ES-I3 (cell line): ENCODE data around the gene HTR1D.
"Not testable (repeated sequence)": the region's sequence is repeated elsewhere in the genome, so short reads cannot be mapped to it uniquely, and the experiment has no call there.

Experiments used
- H3K36me3 ChIP-seq: 2 replicates; pipeline ENCODE4 v1.6.1; 2013; ENCODE audit warnings: mild to moderate bottlenecking, low read length, control low read depth, moderate library complexity; ENCODE audit not compliant: insufficient read depth
- H3K4me1 ChIP-seq: 2 replicates; pipeline ENCODE4 v1.6.1; 2013; ENCODE audit warnings: mild to moderate bottlenecking, control low read depth, low read length; ENCODE audit not compliant: insufficient read depth
- H3K9ac ChIP-seq: 2 replicates; pipeline ENCODE4 v1.6.1; 2013; ENCODE audit warnings: low read depth, mild to moderate bottlenecking, low read length, moderate library complexity
- H3K9me3 ChIP-seq: 2 replicates; pipeline ENCODE4 v1.6.1; 2013; ENCODE audit warnings: mild to moderate bottlenecking, low read length, moderate library complexity; ENCODE audit not compliant: control insufficient read depth, insufficient read depth

Gene HTR1D

GRCh38 chr1:23209770-23210169 lies 7.5 kb downstream of the HTR1D start:
- no peaks in the 10 kb centered on the region for H3K36me3 ChIP-seq
- H3K4me1 ChIP-seq: no peaks in the 10 kb centered on the region; the same call in 1 of the 2 replicates
- no peaks in the 10 kb centered on the region for H3K9me3 ChIP-seq
- H3K9ac ChIP-seq: no peak overlapping the region

- H3K4me1 ChIP-seq: no peaks in the 10 kb centered on the region; the same call in 1 of the 2 replicates
- H3K9ac ChIP-seq: no peak overlapping the region
- no peaks in the 10 kb centered on the region for H3K9me3 ChIP-seq
- no peaks in the 10 kb centered on the region for H3K36me3 ChIP-seq
Observed at GRCh38 chr1:23208527-23208926, 8.8 kb downstream of the HTR1D start.

GRCh38 chr1:23207733-23208132 lies 9.6 kb downstream of the HTR1D start:
- H3K9ac ChIP-seq, H3K36me3 ChIP-seq, H3K9me3 ChIP-seq, H3K4me1 ChIP-seq: not testable (repeated sequence)

- Histone ChIP-seq H3K9ac (no peak overlapping the region), H3K4me1 (no peaks in the 10 kb centered on the region), H3K9me3 (no peaks in the 10 kb centered on the region), H3K36me3 (no peaks in the 10 kb centered on the region)
Observed at GRCh38 chr1:23202263-23202749, 15.0 kb downstream of the HTR1D start.

GRCh38 chr1:23200883-23201282 lies 16.4 kb downstream of the HTR1D start:
- Histone ChIP-seq H3K4me1 (peaks cover 5% of the 10 kb centered on the region; the same call in 1 of the 2 replicates), H3K9ac (no peak overlapping the region), H3K36me3 (no peaks in the 10 kb centered on the region), H3K9me3 (no peaks in the 10 kb centered on the region)

GRCh38 chr1:23198373-23198772 lies 18.9 kb downstream of the HTR1D start:
- H3K9ac ChIP-seq: no peak overlapping the region
- H3K9me3 ChIP-seq: no peaks in the 10 kb centered on the region
- H3K4me1 ChIP-seq: peaks cover 5% of the 10 kb centered on the region; the same call in 1 of the 2 replicates
- H3K36me3 ChIP-seq: no peaks in the 10 kb centered on the region

- Histone ChIP-seq H3K9ac (no peak overlapping the region), H3K9me3 (no peaks in the 10 kb centered on the region), H3K4me1 (peaks cover 5% of the 10 kb centered on the region; the same call in 1 of the 2 replicates), H3K36me3 (no peaks in the 10 kb centered on the region)
Observed at GRCh38 chr1:23196627-23197328, 20.5 kb downstream of the HTR1D start.

GRCh38 chr1:23194119-23194984 lies 22.9 kb downstream of the HTR1D start:
- H3K9me3 ChIP-seq: no peaks in the 10 kb centered on the region
- H3K36me3 ChIP-seq: no peaks in the 10 kb centered on the region
- peaks cover 5% of the 10 kb centered on the region; the same call in 1 of the 2 replicates for H3K4me1 ChIP-seq
- no peak overlapping the region for H3K9ac ChIP-seq

GRCh38 chr1:23193391-23194118 lies 23.7 kb downstream of the HTR1D start:
- Histone ChIP-seq H3K9ac (no peak overlapping the region), H3K9me3 (no peaks in the 10 kb centered on the region), H3K36me3 (no peaks in the 10 kb centered on the region), H3K4me1 (peaks cover 10% of the 10 kb centered on the region; the same call in 1 of the 2 replicates)

- peaks cover 7% of the 10 kb centered on the region; the same call in 1 of the 2 replicates for H3K4me1 ChIP-seq
- no peak overlapping the region for H3K9ac ChIP-seq
- H3K9me3 ChIP-seq: no peaks in the 10 kb centered on the region
- H3K36me3 ChIP-seq: no peaks in the 10 kb centered on the region
Observed at GRCh38 chr1:23191199-23191598, 26.1 kb downstream of the HTR1D start.

GRCh38 chr1:23188936-23189452 lies 28.3 kb downstream of the HTR1D start:
- not testable (repeated sequence) for H3K9me3 ChIP-seq, H3K36me3 ChIP-seq, H3K4me1 ChIP-seq, H3K9ac ChIP-seq

- Histone ChIP-seq H3K4me1 (peaks cover 7% of the 10 kb centered on the region; the same call in 1 of the 2 replicates), H3K9me3 (no peaks in the 10 kb centered on the region), H3K36me3 (no peaks in the 10 kb centered on the region), H3K9ac (no peak overlapping the region)
Observed at GRCh38 chr1:23188434-23188884, 28.8 kb downstream of the HTR1D start.

- Histone ChIP-seq H3K9me3 (no peaks in the 10 kb centered on the region), H3K36me3 (no peaks in the 10 kb centered on the region), H3K4me1 (peaks cover 7% of the 10 kb centered on the region; the same call in 1 of the 2 replicates), H3K9ac (no peak overlapping the region)
Observed at GRCh38 chr1:23187637-23188036, 29.7 kb downstream of the HTR1D start.

GRCh38 chr1:23185381-23185780 lies 31.9 kb downstream of the HTR1D start:
- Histone ChIP-seq H3K9ac (no peak overlapping the region), H3K9me3 (no peaks in the 10 kb centered on the region), H3K36me3 (no peaks in the 10 kb centered on the region)

More at GRCh38 chr1:23185381-23185780, 31.9 kb downstream of the HTR1D start:
- peaks cover 7% of the 10 kb centered on the region; the same call in 1 of the 2 replicates for H3K4me1 ChIP-seq
